ENCODE results near the gene MRGPRX2.

Gene MRGPRX2

DNA sequence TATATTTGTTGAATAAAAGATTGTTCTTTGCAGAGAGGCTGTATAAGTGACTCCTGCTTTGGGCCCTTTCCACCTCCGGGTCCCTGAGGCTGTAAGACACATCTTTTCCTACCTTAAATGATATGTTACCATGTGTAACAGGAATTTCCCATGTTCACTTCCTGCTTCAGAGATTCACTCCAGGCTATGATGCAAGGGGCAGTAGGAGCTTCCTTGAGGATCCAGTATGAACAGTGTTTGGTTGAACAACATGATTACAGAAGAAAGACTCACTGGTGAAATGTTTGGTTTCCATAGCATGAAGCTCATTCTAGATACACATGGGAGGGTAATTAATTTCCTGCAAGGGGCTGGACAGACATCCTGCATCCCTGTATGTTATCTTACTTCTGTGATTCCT lies 30.8 kb upstream of the MRGPRX2 start:
- in situ Hi-C loops (cut with HindIII; ENCODE audit: low pct_ligation_motif_present, low sequenced_read_pairs) = no loop called here
- Histone ChIP-seq H3K36me3 (replicated peaks) (no peaks in the 10 kb centered on the region), H3K27ac (no peak overlapping the region), H3K4me3 (ENCODE audit: low read depth, low read length) (no peak overlapping the region), H3K27me3 (replicated peaks) (no peaks in the 10 kb centered on the region)
- DNase-seq = no peak
- TF ChIP-seq, protein P1, sequence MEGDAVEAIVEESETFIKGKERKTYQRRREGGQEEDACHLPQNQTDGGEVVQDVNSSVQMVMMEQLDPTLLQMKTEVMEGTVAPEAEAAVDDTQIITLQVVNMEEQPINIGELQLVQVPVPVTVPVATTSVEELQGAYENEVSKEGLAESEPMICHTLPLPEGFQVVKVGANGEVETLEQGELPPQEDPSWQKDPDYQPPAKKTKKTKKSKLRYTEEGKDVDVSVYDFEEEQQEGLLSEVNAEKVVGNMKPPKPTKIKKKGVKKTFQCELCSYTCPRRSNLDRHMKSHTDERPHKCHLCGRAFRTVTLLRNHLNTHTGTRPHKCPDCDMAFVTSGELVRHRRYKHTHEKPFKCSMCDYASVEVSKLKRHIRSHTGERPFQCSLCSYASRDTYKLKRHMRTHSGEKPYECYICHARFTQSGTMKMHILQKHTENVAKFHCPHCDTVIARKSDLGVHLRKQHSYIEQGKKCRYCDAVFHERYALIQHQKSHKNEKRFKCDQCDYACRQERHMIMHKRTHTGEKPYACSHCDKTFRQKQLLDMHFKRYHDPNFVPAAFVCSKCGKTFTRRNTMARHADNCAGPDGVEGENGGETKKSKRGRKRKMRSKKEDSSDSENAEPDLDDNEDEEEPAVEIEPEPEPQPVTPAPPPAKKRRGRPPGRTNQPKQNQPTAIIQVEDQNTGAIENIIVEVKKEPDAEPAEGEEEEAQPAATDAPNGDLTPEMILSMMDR (IDR thresholded peaks at IDR 0.05; ENCODE audit: low read depth, low read length, missing control alignments) = no peak

DNA sequence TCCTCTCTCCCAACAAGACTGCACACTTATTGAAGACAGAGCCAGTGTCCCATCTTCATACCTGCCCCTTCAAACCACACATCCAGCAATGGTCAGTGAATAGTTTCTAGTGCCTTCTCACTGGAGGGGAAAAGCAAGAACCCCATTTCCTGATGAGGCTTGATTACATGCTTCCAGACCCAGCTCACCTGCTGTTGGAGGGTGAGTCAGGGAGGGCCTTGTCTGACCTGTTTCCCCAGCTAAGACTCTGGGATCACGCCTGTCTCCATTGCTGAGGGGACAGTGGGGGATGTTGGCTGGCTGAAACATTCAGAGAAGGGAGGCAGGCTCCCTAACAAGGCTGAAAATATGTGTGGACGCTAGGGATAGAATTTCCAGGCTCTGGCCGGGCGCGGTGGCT lies 28.9 kb upstream of the MRGPRX2 start:
- no peak for DNase-seq
- no peak overlapping the region for H3K27ac ChIP-seq
- no peak overlapping the region for H3K4me3 ChIP-seq (ENCODE audit: low read depth, low read length)
- no peaks in the 10 kb centered on the region for H3K36me3 ChIP-seq (replicated peaks)
- H3K27me3 ChIP-seq (replicated peaks) = no peaks in the 10 kb centered on the region
- in situ Hi-C loops (cut with HindIII; ENCODE audit: low pct_ligation_motif_present, low sequenced_read_pairs) = no loop called here
- TF ChIP-seq, protein P1 (IDR thresholded peaks at IDR 0.05; ENCODE audit: low read depth, low read length, missing control alignments) = no peak

DNA sequence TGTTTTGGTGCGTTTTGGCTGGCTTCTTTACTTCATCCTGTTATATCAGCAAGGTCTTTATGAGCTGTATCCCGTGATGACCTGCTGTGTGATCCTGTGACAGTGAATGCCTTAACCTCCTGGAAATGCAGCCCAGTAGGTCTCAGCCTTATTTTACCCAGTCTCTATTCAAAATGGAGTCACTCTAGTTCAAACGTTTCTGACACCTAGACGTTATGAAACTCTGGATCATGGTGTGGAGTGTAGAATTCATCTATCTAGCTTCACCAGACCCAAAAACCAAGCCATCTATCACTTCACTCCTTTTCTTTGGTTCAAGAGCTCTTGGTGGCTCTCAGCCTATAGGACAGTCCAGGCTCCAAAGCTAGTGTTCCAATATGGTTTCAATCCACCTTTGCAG lies 28.3 kb upstream of the MRGPRX2 start:
- no peak overlapping the region for H3K27ac ChIP-seq
- H3K4me3 ChIP-seq (ENCODE audit: low read depth, low read length) = no peak overlapping the region
- TF ChIP-seq, protein P1 (IDR thresholded peaks at IDR 0.05; ENCODE audit: low read depth, low read length, missing control alignments) = no peak
- no peaks in the 10 kb centered on the region for H3K27me3 ChIP-seq (replicated peaks)
- in situ Hi-C loops (cut with HindIII; ENCODE audit: low pct_ligation_motif_present, low sequenced_read_pairs) = no loop called here
- DNase-seq = no peak
- H3K36me3 ChIP-seq (replicated peaks) = no peaks in the 10 kb centered on the region

DNA sequence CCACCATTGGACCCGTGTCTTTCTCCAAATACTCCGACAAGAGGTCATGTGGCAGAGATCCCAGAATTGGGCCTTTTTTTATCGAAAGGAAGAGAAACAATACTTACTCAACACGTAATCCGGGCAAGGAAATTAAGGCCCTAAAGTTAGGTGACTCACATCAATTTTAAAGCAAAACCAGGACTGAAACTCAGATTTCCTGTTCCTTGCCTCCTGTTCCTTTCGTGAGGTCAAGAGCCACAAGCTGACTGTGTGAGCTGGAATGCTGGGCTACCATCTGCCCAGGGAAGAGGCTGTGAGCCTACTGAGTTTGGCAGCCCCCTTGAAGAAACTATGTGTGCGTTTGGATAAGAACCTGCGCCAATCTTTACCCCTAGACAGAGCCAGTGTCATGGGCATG lies 27.1 kb upstream of the MRGPRX2 start:
- in situ Hi-C loops (cut with HindIII; ENCODE audit: low pct_ligation_motif_present, low sequenced_read_pairs) = no loop called here
- DNase-seq = peak; percentile 31
- H3K36me3 ChIP-seq (replicated peaks) = no peaks in the 10 kb centered on the region

DNA sequence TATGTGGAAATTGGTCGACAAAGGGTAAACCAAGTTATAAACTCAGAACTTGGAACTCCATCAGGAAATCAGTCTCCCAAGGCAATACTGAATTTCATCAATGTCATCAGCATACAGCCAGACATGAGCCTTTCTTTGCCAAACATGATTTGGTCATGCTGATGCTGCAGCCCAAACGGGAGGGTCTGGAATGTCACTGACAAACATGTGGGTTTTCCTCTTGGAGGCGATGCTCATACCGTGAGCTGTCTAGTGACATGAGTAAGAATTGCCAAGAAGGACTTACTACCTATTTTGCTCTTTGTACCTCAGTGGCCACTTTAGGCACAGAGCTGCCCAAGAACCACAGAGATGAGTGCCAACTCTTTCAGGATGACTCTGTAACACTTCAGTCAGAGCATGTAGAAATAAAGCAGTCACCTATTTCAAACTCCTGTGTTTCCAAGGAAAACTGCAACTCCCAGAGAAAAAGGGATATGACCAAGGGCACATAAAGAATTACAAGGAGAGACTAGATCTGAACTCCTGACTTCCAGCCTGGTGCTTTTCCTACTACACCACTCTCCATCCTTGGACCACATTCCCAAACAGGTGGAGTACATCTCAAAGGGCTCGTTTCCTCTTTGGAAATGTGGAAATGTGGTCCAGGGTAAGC lies 24.3 kb upstream of the MRGPRX2 start:
- Histone ChIP-seq H3K36me3 (replicated peaks) (no peaks in the 10 kb centered on the region), H3K27ac (no peak overlapping the region), H3K27me3 (replicated peaks) (no peaks in the 10 kb centered on the region), H3K4me3 (ENCODE audit: low read depth, low read length) (no peak overlapping the region)
- in situ Hi-C loops (cut with HindIII; ENCODE audit: low pct_ligation_motif_present, low sequenced_read_pairs) = no loop called here
- DNase-seq = no peak
- TF ChIP-seq, protein P1 (IDR thresholded peaks at IDR 0.05; ENCODE audit: low read depth, low read length, missing control alignments) = no peak

More for the DNA sequence above, 27.1 kb upstream of the MRGPRX2 start:
- TF ChIP-seq, protein P1 (IDR thresholded peaks at IDR 0.05; ENCODE audit: low read depth, low read length, missing control alignments) = no peak
- Histone ChIP-seq H3K27me3 (replicated peaks) (no peaks in the 10 kb centered on the region), H3K27ac (no peak overlapping the region), H3K4me3 (ENCODE audit: low read depth, low read length) (no peak overlapping the region)

- no peak overlapping the region for H3K27ac ChIP-seq
- in situ Hi-C loops (cut with HindIII; ENCODE audit: low pct_ligation_motif_present, low sequenced_read_pairs) = no loop called here
- TF ChIP-seq, protein P1 (IDR thresholded peaks at IDR 0.05; ENCODE audit: low read depth, low read length, missing control alignments) = no peak
- DNase-seq = no peak
- no peaks in the 10 kb centered on the region for H3K27me3 ChIP-seq (replicated peaks)
- H3K36me3 ChIP-seq (replicated peaks) = no peaks in the 10 kb centered on the region
- H3K4me3 ChIP-seq (ENCODE audit: low read depth, low read length) = no peak overlapping the region
These were observed 22.6 kb upstream of the MRGPRX2 start for GRCh38 chr11:19083166-19083565.
